ENCODE data around the gene ATP8B3.

GRCh38 chr19:1799695-1800342 lies 12.3 kb downstream of the ATP8B3 start:
- TF ChIP-seq CTCF (optimal IDR thresholded peaks at IDR 0.05 in 1 of 3, IDR thresholded peaks at IDR 0.05 in 1 of 3, conservative IDR thresholded peaks at IDR 0.05 in 1 of 3; ENCODE audit: extremely low read depth in 1 of 3, insufficient read depth in 2 of 3, low read length in 3 of 3) (no peak), EZH2 (IDR thresholded peaks at IDR 0.05; ENCODE audit: low read length) (no peak)
